HepG2 (cell line): ENCODE data around the gene STX1B. TPM values are rescaled to one million over a fixed set of nuclear protein-coding genes. Genes with fewer than 3 reads are reported as not detected.

ENCODE experiments used
- AHDC1 ChIP-seq: sonication (generic); formaldehyde crosslinking; IDR thresholded peaks from 2 replicates; pipeline ENCODE4 v1.5.1; 2020; ENCODE audit warnings: mild to moderate bottlenecking, missing genetic modification reagents, borderline replicate concordance
- BCL3 ChIP-seq: sonication (generic); formaldehyde crosslinking; IDR thresholded peaks from 2 replicates; pipeline ENCODE4 v1.5.1; 2020; ENCODE audit warnings: mild to moderate bottlenecking, missing genetic modification reagents, moderate library complexity
- HBP1 ChIP-seq: IDR thresholded peaks from 2 replicates; pipeline ENCODE4 v1.6.1; 2016; ENCODE audit warnings: low read depth, control low read depth
- HMG20A ChIP-seq: IDR thresholded peaks from 2 replicates; pipeline ENCODE4 v1.6.1; 2016; ENCODE audit warnings: borderline replicate concordance
- HOXA9 ChIP-seq: sonication (generic); formaldehyde crosslinking; IDR thresholded peaks from 2 replicates; pipeline ENCODE4 v1.8.1; 2022; ENCODE audit warnings: missing genetic modification reagents, mild to moderate bottlenecking, moderate library complexity, borderline replicate concordance
- KDM5A ChIP-seq: fragments of 200-600 bp; sonication (generic); IDR thresholded peaks from 2 replicates; pipeline ENCODE4 v1.7.0; 2018; ENCODE audit warnings: antibody characterized with exemption, mild to moderate bottlenecking, low read length, borderline replicate concordance
- KLF16 ChIP-seq, 2 experiments: sonication (generic) in 1 of 2; formaldehyde crosslinking in 1 of 2; IDR thresholded peaks; 2 replicates each; pipeline versions ENCODE4 v1.6.1 to v1.8.0; 2016 to 2023; ENCODE audit warnings: missing genetic modification reagents in 2 of 2, missing compliant biosample characterization in 1 of 2
- PHF21A ChIP-seq: sonication (generic); formaldehyde crosslinking; IDR thresholded peaks from 2 replicates; pipeline ENCODE4 v1.5.0; 2020; ENCODE audit warnings: mild to moderate bottlenecking, missing genetic modification reagents
- RFX5 ChIP-seq: IDR thresholded peaks from 2 replicates; pipeline ENCODE4 v1.6.1; 2011; ENCODE audit warnings: low read depth, low read length, improper control_type of control experiment
- TFE3 ChIP-seq: IDR thresholded peaks from 2 replicates; pipeline ENCODE4 v1.6.1; 2016
- ZBTB25 ChIP-seq: IDR thresholded peaks from 2 replicates; pipeline ENCODE4 v1.6.1; 2018; ENCODE audit warnings: missing genetic modification reagents
- ZFP41 ChIP-seq: sonication (generic); formaldehyde crosslinking; IDR thresholded peaks from 2 replicates; pipeline ENCODE4 v1.4.0; 2020; ENCODE audit warnings: mild to moderate bottlenecking, missing genetic modification reagents, borderline replicate concordance
- ZNF235 ChIP-seq: sonication (generic); formaldehyde crosslinking; IDR thresholded peaks from 2 replicates; pipeline ENCODE4 v1.8.1; 2023; ENCODE audit warnings: mild to moderate bottlenecking, missing genetic modification reagents, borderline replicate concordance
- ZNF569 ChIP-seq: sonication (generic); formaldehyde crosslinking; IDR thresholded peaks from 2 replicates; pipeline ENCODE4 v1.5.0; 2020; ENCODE audit warnings: mild to moderate bottlenecking, missing genetic modification reagents, moderate library complexity, borderline replicate concordance
- ZNF580 ChIP-seq: IDR thresholded peaks from 2 replicates; pipeline ENCODE4 v1.6.1; 2016; ENCODE audit warnings: low read depth, borderline replicate concordance
- ZNF839 ChIP-seq: sonication (generic); formaldehyde crosslinking; IDR thresholded peaks from 2 replicates; pipeline ENCODE4 v1.4.0; 2020; ENCODE audit warnings: missing genetic modification reagents, mild to moderate bottlenecking, borderline replicate concordance
- polyA plus RNA-seq, 8 experiments: library from polyadenylated mRNA; depleted of rRNA in 3 of 8; stranded (reverse) in 7 of 8; unstranded in 1 of 8; fragments of >200 nt; fragmentation: Illumina TruSeq in 4 of 8; extraction: Trizol in 4 of 8; gene quantifications; 2 replicates each; pipeline versions ENCODE4 v1.2.1 to v1.2.3, GENCODE V29; 2011 to 2016; ENCODE audit warnings: low read depth in 4 of 8, missing spikeins in 1 of 8, mixed read lengths in 1 of 8; ENCODE audit not compliant: insufficient read depth in 1 of 8
- total RNA-seq, 5 experiments: library from RNA; depleted of rRNA; stranded (reverse); fragments of >200 nt; fragmentation: Illumina TruSeq; extraction: Trizol; gene quantifications; 2 replicates each; pipeline ENCODE4 v1.2.3, GENCODE V29; 2016; ENCODE audit warnings: low read depth in 1 of 5

Gene STX1B
- total and polyA plus RNA-seq, 2 of the 13 experiments (the other 11 are each of a cell fraction or from before 2014, with no cell fraction given) = 2.1 to 3.0 TPM

GRCh38 chr16:31033709-31034492, 23.5 kb upstream of the STX1B start (continued):
- TF ChIP-seq HBP1 (CRISPR knock-in tag) (no peak), HMG20A (CRISPR knock-in tag) (0 out of 2 replicates have a peak, but pooled peaks have one; percentile 4), ZBTB25 (CRISPR knock-in tag) (peak; percentile 42; the same call in 1 of the 2 replicates), ZNF580 (peak; percentile 94; the same call in 1 of the 2 replicates), KDM5A (0 out of 2 replicates have a peak, but pooled peaks have one; percentile 47), TFE3 (CRISPR knock-in tag) (peak; percentile 30; the same call in 1 of the 2 replicates), AHDC1 (no peak), RFX5 (no peak), ZNF235 (CRISPR knock-in tag) (peak; percentile 91; the same call in 1 of the 2 replicates), ZFP41 (CRISPR knock-in tag) (no peak), PHF21A (CRISPR knock-in tag) (0 out of 2 replicates have a peak, but pooled peaks have one; percentile 11), ZNF839 (CRISPR knock-in tag) (peak; percentile 62; the same call in 1 of the 2 replicates), ZNF569 (CRISPR knock-in tag) (no peak), BCL3 (CRISPR knock-in tag) (peak; percentile 92), KLF16 (CRISPR knock-in tag; IDR thresholded peaks at IDR 0.05) (peak in 1 of 2 experiments; percentile 75; a peak in 1 of 4 replicates), HOXA9 (no peak)
